GM21723 (cell line): Measurements from ENCODE around the gene WDR82.
"Not testable (repeated sequence)": the region's sequence is repeated elsewhere in the genome, so short reads cannot be mapped to it uniquely, and the experiment has no call there.

Experiments used
- ATAC-seq: cut with Tn5 transposase; IDR thresholded peaks from one replicate; pipeline ENCODE4 v1.9.1; 2021; ENCODE audit warnings: mild to moderate bottlenecking, moderate library complexity; ENCODE audit not compliant: unreplicated experiment

WDR82 gene

GRCh38 chr3:52290596-52291507 lies 12.4 kb upstream of the WDR82 start:
- ATAC-seq: no peak

GRCh38 chr3:52289747-52290595 lies 11.5 kb upstream of the WDR82 start:
- no peak for ATAC-seq

- ATAC-seq: no peak
Measured at GRCh38 chr3:52289338-52289746, 10.9 kb upstream of the WDR82 start.

GRCh38 chr3:52288674-52289073 lies 10.2 kb upstream of the WDR82 start:
- ATAC-seq: no peak

GRCh38 chr3:52286777-52287110 lies 8.3 kb upstream of the WDR82 start:
- ATAC-seq: no peak

- ATAC-seq: not testable (repeated sequence)
Measured at GRCh38 chr3:52284051-52284450, 5.6 kb upstream of the WDR82 start.

- ATAC-seq: no peak
Measured at GRCh38 chr3:52283306-52283705, 4.9 kb upstream of the WDR82 start.

GRCh38 chr3:52281981-52282801 lies 3.7 kb upstream of the WDR82 start:
- ATAC-seq: no peak

GRCh38 chr3:52280050-52280461 lies 1.6 kb upstream of the WDR82 start:
- no peak for ATAC-seq

- no peak for ATAC-seq
Measured at GRCh38 chr3:52279596-52279995, 1.1 kb upstream of the WDR82 start.

GRCh38 chr3:52277972-52278509 lies 408 bp downstream of the WDR82 start:
- peak; percentile 66 for ATAC-seq

GRCh38 chr3:52277071-52277964 lies 1.1 kb downstream of the WDR82 start:
- ATAC-seq: peak; percentile 30

GRCh38 chr3:52274781-52275180 lies 3.7 kb downstream of the WDR82 start:
- ATAC-seq: not testable (repeated sequence)

GRCh38 chr3:52272831-52273230 lies 5.6 kb downstream of the WDR82 start:
- no peak for ATAC-seq

GRCh38 chr3:52272172-52272571 lies 6.3 kb downstream of the WDR82 start:
- not testable (repeated sequence) for ATAC-seq

GRCh38 chr3:52270252-52270754 lies 8.1 kb downstream of the WDR82 start:
- ATAC-seq: no peak

GRCh38 chr3:52269776-52270175 lies 8.7 kb downstream of the WDR82 start:
- ATAC-seq: no peak

- ATAC-seq: no peak
Measured at GRCh38 chr3:52268036-52268435, 10.4 kb downstream of the WDR82 start.

GRCh38 chr3:52265387-52265786 lies 13.1 kb downstream of the WDR82 start:
- no peak for ATAC-seq

- ATAC-seq: no peak
Measured at GRCh38 chr3:52262447-52262846, 16.0 kb downstream of the WDR82 start.
